Measurements from ENCODE around the gene ANKMY2.

Gene ANKMY2

GRCh38 chr7:16630654-16631053, 14.9 kb downstream of the ANKMY2 start:
- DNase-seq (no peak), ATAC-seq (replicated peaks) (no peak)
- peaks cover 0 to 4% of the 10 kb centered on the region in 2 donors for H3K4me1 Mint-ChIP-seq (ENCODE audit: low read depth in 2 of 2)
- peaks cover 24% of the 10 kb centered on the region for H3K36me3 Mint-ChIP-seq (ENCODE audit: insufficient read depth)
- H3K9me3 Mint-ChIP-seq: no peaks in the 10 kb centered on the region
- H3K27me3 Mint-ChIP-seq: no peaks in the 10 kb centered on the region
- H3K27ac Mint-ChIP-seq: no peak overlapping the region
- H3K4me3 Mint-ChIP-seq: no peak overlapping the region

GRCh38 chr7:16627236-16627635, 18.3 kb downstream of the ANKMY2 start:
- Mint-ChIP-seq H3K4me1 (ENCODE audit: low read depth in 2 of 2) (peaks cover 0 to 4% of the 10 kb centered on the region in 2 donors), H3K4me3 (no peak overlapping the region), H3K27me3 (no peaks in the 10 kb centered on the region), H3K27ac (no peak overlapping the region), H3K36me3 (ENCODE audit: insufficient read depth) (peaks cover 38% of the 10 kb centered on the region), H3K9me3 (no peaks in the 10 kb centered on the region)
- no peak for DNase-seq
- no peak for ATAC-seq (replicated peaks)

- H3K27ac Mint-ChIP-seq: no peak overlapping the region
- peaks cover 0 to 4% of the 10 kb centered on the region in 2 donors for H3K4me1 Mint-ChIP-seq (ENCODE audit: low read depth in 2 of 2)
- ATAC-seq (replicated peaks) (no peak), DNase-seq (no peak)
- no peak overlapping the region for H3K4me3 Mint-ChIP-seq
- no peaks in the 10 kb centered on the region for H3K9me3 Mint-ChIP-seq
- peaks cover 39% of the 10 kb centered on the region for H3K36me3 Mint-ChIP-seq (ENCODE audit: insufficient read depth)
- H3K27me3 Mint-ChIP-seq: no peaks in the 10 kb centered on the region
These were observed 19.2 kb downstream of the ANKMY2 start for GRCh38 chr7:16626388-16626787.

DNA sequence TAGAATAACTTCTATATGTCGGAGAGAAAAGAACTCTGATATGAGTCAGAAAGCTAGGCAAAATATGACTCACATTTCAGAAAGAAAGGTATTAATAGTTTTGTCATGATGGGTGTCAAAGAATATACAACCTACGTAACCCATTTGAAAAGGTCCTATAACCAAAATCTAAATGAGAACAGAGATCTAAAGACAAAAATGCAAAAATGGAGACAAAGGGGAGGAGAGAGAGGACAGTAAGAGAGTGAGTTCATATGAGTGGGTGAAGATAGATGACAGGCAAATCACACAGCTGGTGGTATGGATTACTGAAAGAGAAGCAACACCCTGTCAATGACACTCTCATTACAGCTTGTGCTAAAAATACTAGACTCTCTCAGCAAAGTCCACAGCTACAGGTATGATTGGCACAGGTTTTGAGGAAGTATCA, 25.6 kb downstream of the ANKMY2 start:
- Mint-ChIP-seq H3K36me3 (ENCODE audit: insufficient read depth) (peaks cover 46% of the 10 kb centered on the region), H3K27me3 (no peaks in the 10 kb centered on the region), H3K4me1 (ENCODE audit: low read depth in 2 of 2) (peaks cover 0 to 16% of the 10 kb centered on the region in 2 donors), H3K9me3 (no peaks in the 10 kb centered on the region), H3K27ac (peak overlapping the region in 1 of 2 donors; percentile 16), H3K4me3 (no peak overlapping the region)
- ATAC-seq (replicated peaks): no peak
- no peak for DNase-seq

- ATAC-seq (replicated peaks) (no peak), DNase-seq (no peak)
- Mint-ChIP-seq H3K9me3 (no peaks in the 10 kb centered on the region), H3K27ac (no peak overlapping the region), H3K4me3 (no peak overlapping the region), H3K4me1 (ENCODE audit: low read depth in 2 of 2) (peaks cover 0 to 20% of the 10 kb centered on the region in 2 donors), H3K36me3 (ENCODE audit: insufficient read depth) (peaks cover 32% of the 10 kb centered on the region), H3K27me3 (no peaks in the 10 kb centered on the region)
These were observed 29.0 kb downstream of the ANKMY2 start for GRCh38 chr7:16616542-16616941.

DNA sequence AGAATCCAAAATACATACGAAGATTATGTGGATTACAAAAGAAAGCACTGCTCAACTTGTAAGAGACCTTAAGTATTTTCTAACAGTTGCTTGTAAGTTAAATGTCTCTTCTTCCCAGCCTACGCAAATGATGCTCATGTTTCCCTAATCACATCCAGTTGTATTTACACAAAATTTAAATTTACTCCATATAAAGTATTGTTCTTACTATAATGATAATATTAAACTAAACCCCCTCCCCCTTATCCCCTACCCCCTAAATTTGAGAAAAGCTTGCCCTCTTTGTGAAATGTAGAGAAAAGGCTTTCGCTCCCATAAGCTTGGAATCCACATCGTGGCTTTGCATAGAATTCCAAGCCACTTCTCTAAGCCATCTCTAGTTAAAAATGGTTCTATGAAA, 29.4 kb downstream of the ANKMY2 start:
- DNase-seq (no peak), ATAC-seq (replicated peaks) (no peak)
- H3K9me3 Mint-ChIP-seq: no peaks in the 10 kb centered on the region
- H3K4me3 Mint-ChIP-seq: no peak overlapping the region
- H3K36me3 Mint-ChIP-seq (ENCODE audit: insufficient read depth): peaks cover 28% of the 10 kb centered on the region
- no peaks in the 10 kb centered on the region for H3K27me3 Mint-ChIP-seq
- no peak overlapping the region for H3K27ac Mint-ChIP-seq
- peaks cover 0 to 20% of the 10 kb centered on the region in 2 donors for H3K4me1 Mint-ChIP-seq (ENCODE audit: low read depth in 2 of 2)

- DNase-seq (no peak), ATAC-seq (replicated peaks) (no peak)
- Mint-ChIP-seq H3K27ac (no peak overlapping the region), H3K27me3 (no peaks in the 10 kb centered on the region), H3K4me1 (ENCODE audit: low read depth in 2 of 2) (peaks cover 0 to 15% of the 10 kb centered on the region in 2 donors), H3K4me3 (no peak overlapping the region), H3K9me3 (no peaks in the 10 kb centered on the region), H3K36me3 (ENCODE audit: insufficient read depth) (peaks cover 28% of the 10 kb centered on the region)
These were observed 30.3 kb downstream of the ANKMY2 start for GRCh38 chr7:16615228-16615627.

GRCh38 chr7:16611711-16612110, 33.8 kb downstream of the ANKMY2 start:
- H3K4me1 Mint-ChIP-seq (ENCODE audit: low read depth in 2 of 2): peaks cover 0 to 4% of the 10 kb centered on the region in 2 donors
- no peak for ATAC-seq (replicated peaks)
- H3K4me3 Mint-ChIP-seq: no peak overlapping the region
- H3K9me3 Mint-ChIP-seq: no peaks in the 10 kb centered on the region
- H3K27ac Mint-ChIP-seq: peak overlapping the region in 1 of 2 donors; percentile 38
- no peak for DNase-seq
- no peaks in the 10 kb centered on the region for H3K27me3 Mint-ChIP-seq
- peaks cover 19% of the 10 kb centered on the region for H3K36me3 Mint-ChIP-seq (ENCODE audit: insufficient read depth)

DNA sequence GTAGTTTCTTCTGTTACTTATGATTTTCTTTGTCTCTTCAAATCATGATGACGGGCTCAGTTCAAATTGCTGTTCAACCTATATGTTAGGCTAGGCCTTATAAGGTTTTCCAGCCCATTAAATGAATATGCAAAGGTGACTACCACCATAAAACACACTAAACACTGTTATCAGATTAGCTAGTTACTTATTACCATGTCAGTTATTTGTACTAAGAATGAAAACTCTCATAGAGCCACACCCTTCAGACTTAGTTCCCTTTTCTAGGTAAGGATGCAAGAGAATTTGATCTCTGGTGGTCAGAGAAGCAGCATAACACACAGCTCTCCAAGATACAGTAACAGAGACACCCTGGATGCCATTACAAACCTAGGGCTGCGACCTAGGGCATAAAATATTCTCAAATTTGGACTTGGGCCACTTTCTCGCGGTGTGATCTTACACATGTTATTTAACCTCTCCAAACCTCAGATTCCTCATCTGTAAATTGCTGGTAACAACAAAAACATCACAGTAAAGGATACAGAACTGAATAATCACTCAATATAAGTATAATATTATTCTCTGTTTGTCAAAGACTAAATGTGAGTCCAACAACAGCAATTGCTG, 35.6 kb downstream of the ANKMY2 start:
- H3K4me1 Mint-ChIP-seq (ENCODE audit: low read depth in 2 of 2): peaks cover 0 to 4% of the 10 kb centered on the region in 2 donors
- H3K27ac Mint-ChIP-seq: no peak overlapping the region
- no peaks in the 10 kb centered on the region for H3K27me3 Mint-ChIP-seq
- ATAC-seq (replicated peaks): no peak
- H3K36me3 Mint-ChIP-seq (ENCODE audit: insufficient read depth): peaks cover 22% of the 10 kb centered on the region
- no peak overlapping the region for H3K4me3 Mint-ChIP-seq
- no peak for DNase-seq
- no peaks in the 10 kb centered on the region for H3K9me3 Mint-ChIP-seq

GRCh38 chr7:16606704-16607103, 38.9 kb downstream of the ANKMY2 start:
- Mint-ChIP-seq H3K27ac (no peak overlapping the region), H3K27me3 (no peaks in the 10 kb centered on the region), H3K4me1 (ENCODE audit: low read depth in 2 of 2) (peaks cover 0 to under 1% of the 10 kb centered on the region in 2 donors), H3K9me3 (no peaks in the 10 kb centered on the region), H3K36me3 (ENCODE audit: insufficient read depth) (peaks cover 29% of the 10 kb centered on the region), H3K4me3 (no peak overlapping the region)
- ATAC-seq (replicated peaks) (no peak), DNase-seq (no peak)

- DNase-seq: no peak
- Mint-ChIP-seq H3K36me3 (ENCODE audit: insufficient read depth) (peaks cover 38% of the 10 kb centered on the region), H3K9me3 (no peaks in the 10 kb centered on the region), H3K4me1 (ENCODE audit: low read depth in 2 of 2) (no peaks in the 10 kb centered on the region), H3K27ac (no peak overlapping the region), H3K4me3 (no peak overlapping the region), H3K27me3 (no peaks in the 10 kb centered on the region)
- no peak for ATAC-seq (replicated peaks)
These were observed 41.5 kb downstream of the ANKMY2 start for GRCh38 chr7:16604054-16604453.

DNA sequence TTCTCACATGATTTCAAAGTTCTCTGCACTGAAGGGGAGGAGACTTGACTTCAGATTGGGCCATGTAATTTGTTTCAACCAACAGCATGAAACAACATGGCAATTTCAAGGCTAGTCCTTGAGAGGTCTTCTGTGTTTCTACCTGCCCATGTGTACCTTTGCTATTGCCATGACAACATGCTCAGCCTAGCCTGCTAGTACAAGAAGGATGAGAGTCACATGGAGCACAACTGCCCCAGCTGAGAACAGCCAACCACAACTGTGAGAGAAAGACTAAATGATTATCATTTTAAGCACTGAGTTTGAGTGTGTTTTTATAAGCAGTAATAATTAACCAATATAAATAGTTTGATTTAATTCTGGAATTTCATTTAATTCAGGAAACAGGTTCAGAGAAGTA, 41.9 kb downstream of the ANKMY2 start:
- Mint-ChIP-seq H3K27ac (no peak overlapping the region), H3K36me3 (ENCODE audit: insufficient read depth) (peaks cover 38% of the 10 kb centered on the region), H3K4me1 (ENCODE audit: low read depth in 2 of 2) (no peaks in the 10 kb centered on the region), H3K4me3 (no peak overlapping the region), H3K27me3 (no peaks in the 10 kb centered on the region), H3K9me3 (no peaks in the 10 kb centered on the region)
- ATAC-seq (replicated peaks) (no peak), DNase-seq (no peak)

GRCh38 chr7:16599860-16600259, 45.7 kb downstream of the ANKMY2 start:
- Mint-ChIP-seq H3K4me3 (no peak overlapping the region), H3K9me3 (no peaks in the 10 kb centered on the region)
- DNase-seq: no peak

GRCh38 chr7:16598015-16598414, 47.5 kb downstream of the ANKMY2 start:
- Mint-ChIP-seq H3K4me1 (ENCODE audit: low read depth in 2 of 2) (no peaks in the 10 kb centered on the region), H3K9me3 (no peaks in the 10 kb centered on the region), H3K4me3 (no peak overlapping the region), H3K27ac (peak overlapping the region in 1 of 2 donors; percentile 54), H3K36me3 (ENCODE audit: insufficient read depth) (peaks cover 17% of the 10 kb centered on the region), H3K27me3 (no peaks in the 10 kb centered on the region)
- ATAC-seq (replicated peaks) (no peak), DNase-seq (no peak)

More at GRCh38 chr7:16599860-16600259, 45.7 kb downstream of the ANKMY2 start:
- Mint-ChIP-seq H3K27me3 (no peaks in the 10 kb centered on the region), H3K4me1 (ENCODE audit: low read depth in 2 of 2) (no peaks in the 10 kb centered on the region), H3K36me3 (ENCODE audit: insufficient read depth) (peaks cover 20% of the 10 kb centered on the region), H3K27ac (no peak overlapping the region)
- no peak for ATAC-seq (replicated peaks)
